SJSA1 (cell line): ENCODE measurements around the gene CD48. TPM values are rescaled to one million over a fixed set of nuclear protein-coding genes. Genes with fewer than 3 reads are reported as not detected.

Source experiments
- DNase-seq, 2 experiments: peaks; one replicate each; pipeline ENCODE4 v3.0.0-alpha.2; 2015 to 2020; ENCODE audit warnings: low spot score in 2 of 2, low read depth in 1 of 2
- H3K27ac ChIP-seq: fragments of 250-450 bp; sonication (Bioruptor Pico); 2 replicates; pipeline ENCODE4 v1.5.1; 2020; ENCODE audit warnings: mild to moderate bottlenecking, moderate library complexity
- H3K27me3 ChIP-seq: fragments of 250-450 bp; sonication (Bioruptor Pico); replicated peaks from 2 replicates; pipeline ENCODE4 v1.5.1; 2020; ENCODE audit warnings: mild to moderate bottlenecking, moderate library complexity
- H3K36me3 ChIP-seq: fragments of 250-450 bp; sonication (Bioruptor Pico); 2 replicates; pipeline ENCODE4 v1.5.1; 2020; ENCODE audit warnings: mild to moderate bottlenecking
- H3K4me1 ChIP-seq: fragments of 250-450 bp; sonication (Bioruptor Pico); replicated peaks from 2 replicates; pipeline ENCODE4 v1.6.1; 2021; ENCODE audit warnings: mild to moderate bottlenecking
- H3K4me3 ChIP-seq: fragments of 250-450 bp; sonication (Bioruptor Pico); 2 replicates; pipeline ENCODE4 v1.5.1; 2020; ENCODE audit warnings: mild to moderate bottlenecking
- H3K9me3 ChIP-seq: fragments of 250-450 bp; sonication (Bioruptor Pico); replicated peaks from 2 replicates; pipeline ENCODE4 v1.5.1; 2020; ENCODE audit warnings: mild to moderate bottlenecking
- total RNA-seq: library from RNA; depleted of rRNA; stranded (reverse); fragments of >200 nt; shearing (Covaris generic); gene quantifications from 2 replicates; pipeline ENCODE4 v1.2.3, GENCODE V29; 2014; rRNA removed

Gene CD48
- total RNA-seq, 1 experiment from 2014 or later, result not detected

- Histone ChIP-seq H3K27ac (no peak overlapping the region), H3K9me3 (no peaks in the 10 kb centered on the region), H3K4me1 (no peaks in the 10 kb centered on the region), H3K36me3 (no peaks in the 10 kb centered on the region), H3K27me3 (no peaks in the 10 kb centered on the region), H3K4me3 (no peak overlapping the region)
- no peak for DNase-seq
These were observed 82.1 kb downstream of the CD48 start for GRCh38 chr1:160629286-160630210.

GRCh38 chr1:160628799-160629263 is 82.8 kb downstream of the CD48 start:
- no peaks in the 10 kb centered on the region for H3K9me3 ChIP-seq
- no peaks in the 10 kb centered on the region for H3K36me3 ChIP-seq
- no peaks in the 10 kb centered on the region for H3K4me1 ChIP-seq
- no peak overlapping the region for H3K4me3 ChIP-seq
- H3K27me3 ChIP-seq, result no peaks in the 10 kb centered on the region
- no peak overlapping the region for H3K27ac ChIP-seq
- DNase-seq, result no peak

Other genes with a start within 250 kb of the CD48 start
- not detected in 2 replicates for gene SLAMF6, start 188.6 kb downstream of the CD48 start, total RNA-seq
- gene CD84, start 132.3 kb downstream of the CD48 start, total RNA-seq, result not detected in 2 replicates
- not detected in 2 replicates for gene SLAMF1, start 64.8 kb downstream of the CD48 start, total RNA-seq
- gene SLAMF7, start 27.4 kb upstream of the CD48 start, total RNA-seq, result not detected in 2 replicates
- not detected in 2 replicates for gene LY9, start 84.4 kb upstream of the CD48 start, total RNA-seq
- gene CD244, start 151.1 kb upstream of the CD48 start, total RNA-seq, result not detected in 2 replicates
- not detected in 2 replicates for gene ITLN1, start 173.4 kb upstream of the CD48 start, total RNA-seq
- gene ITLN2, start 243.0 kb upstream of the CD48 start, total RNA-seq, result not detected in 2 replicates